ENCODE data around the gene SLC12A3. TPM values are rescaled to one million over a fixed set of nuclear protein-coding genes. Genes with fewer than 3 reads are reported as not detected.

Gene SLC12A3
- total RNA-seq, 1 donor from 2014 or later: not detected

DNA sequence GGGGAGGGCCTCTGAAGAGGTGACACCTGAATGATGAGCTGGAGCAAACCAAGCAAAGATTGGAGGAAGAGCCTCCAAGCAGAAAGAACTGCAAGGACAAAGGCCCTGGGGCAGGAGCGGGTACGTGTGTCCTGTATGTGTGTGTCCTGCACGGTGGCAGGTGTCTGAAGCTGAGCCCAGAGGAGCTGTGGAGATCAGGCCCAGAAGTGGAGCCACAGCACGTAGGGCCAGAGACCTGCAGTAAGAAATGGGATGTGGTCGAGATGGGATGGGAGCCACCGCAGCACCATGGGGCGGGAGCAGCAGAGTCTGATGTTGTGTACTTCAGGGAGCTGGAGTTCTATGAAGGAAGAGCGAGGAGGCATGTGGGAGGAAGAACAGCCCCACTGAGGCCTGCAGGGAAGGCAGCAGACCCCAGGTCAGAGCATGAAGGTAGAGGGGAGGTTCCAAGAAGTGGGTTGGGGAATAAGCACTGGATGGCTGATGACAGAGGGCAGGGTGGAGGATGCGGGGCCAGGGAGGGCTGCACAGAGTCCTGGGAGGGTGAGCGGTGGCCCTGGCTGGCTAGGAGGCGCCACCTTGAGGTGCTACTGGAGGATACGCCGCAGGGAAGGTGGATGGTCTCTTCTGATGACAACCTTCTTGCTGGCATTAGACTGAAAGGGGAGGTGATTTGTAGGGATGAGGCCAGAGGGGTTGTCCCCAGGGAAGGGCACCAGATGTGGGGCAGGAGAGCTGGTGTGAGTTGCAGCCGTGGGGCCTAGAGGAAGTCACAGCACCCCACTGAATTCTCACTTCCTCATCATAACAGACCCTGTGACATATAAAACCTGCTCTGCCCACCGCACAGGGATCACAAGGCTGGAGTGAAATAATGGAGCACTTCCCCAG lies 86.1 kb downstream of the SLC12A3 start:
- peak; percentile 17 for DNase-seq (ENCODE audit: low spot score, unreplicated experiment)

DNA sequence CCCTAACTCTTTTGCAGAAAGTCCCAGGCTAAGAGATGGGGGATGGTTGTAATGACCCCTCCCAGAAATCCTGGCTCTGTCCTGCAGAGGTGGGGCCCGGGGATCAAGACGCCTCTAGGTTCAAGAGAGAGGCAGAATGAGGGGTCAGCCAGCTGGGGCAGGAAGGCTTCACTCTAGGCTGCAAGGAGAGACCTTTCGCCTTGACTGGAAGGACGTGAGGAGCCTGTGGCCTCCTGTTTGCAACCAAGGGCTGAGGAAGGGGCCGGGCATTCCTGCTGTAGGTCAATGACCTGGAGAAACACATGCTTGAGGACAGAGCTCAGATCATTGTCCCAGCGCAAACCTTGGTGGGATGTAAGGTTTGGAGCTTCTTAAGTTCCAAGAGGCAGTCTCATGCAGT lies 88.0 kb downstream of the SLC12A3 start:
- Mint-ChIP-seq H3K9me3 (ENCODE audit: low read depth) (no peaks in the 10 kb centered on the region), H3K4me1 (ENCODE audit: low read depth) (peaks cover 2% of the 10 kb centered on the region), H3K4me3 (ENCODE audit: low read depth) (no peak overlapping the region), H3K27me3 (no peaks in the 10 kb centered on the region), H3K27ac (no peak overlapping the region), H3K36me3 (ENCODE audit: insufficient read depth) (no peaks in the 10 kb centered on the region)
- no peak for DNase-seq (ENCODE audit: low spot score, unreplicated experiment)
- TF ChIP-seq CTCF (IDR thresholded peaks at IDR 0.05; ENCODE audit: unreplicated experiment): no peak

More for the DNA sequence above, 86.1 kb downstream of the SLC12A3 start:
- Mint-ChIP-seq H3K36me3 (ENCODE audit: insufficient read depth) (peaks cover 4% of the 10 kb centered on the region), H3K27me3 (no peaks in the 10 kb centered on the region), H3K9me3 (ENCODE audit: low read depth) (no peaks in the 10 kb centered on the region), H3K4me1 (ENCODE audit: low read depth) (peaks cover 2% of the 10 kb centered on the region), H3K4me3 (ENCODE audit: low read depth) (no peak overlapping the region), H3K27ac (peak overlapping the region; percentile 32)
- TF ChIP-seq CTCF (IDR thresholded peaks at IDR 0.05; ENCODE audit: unreplicated experiment): peak; percentile 63

DNA sequence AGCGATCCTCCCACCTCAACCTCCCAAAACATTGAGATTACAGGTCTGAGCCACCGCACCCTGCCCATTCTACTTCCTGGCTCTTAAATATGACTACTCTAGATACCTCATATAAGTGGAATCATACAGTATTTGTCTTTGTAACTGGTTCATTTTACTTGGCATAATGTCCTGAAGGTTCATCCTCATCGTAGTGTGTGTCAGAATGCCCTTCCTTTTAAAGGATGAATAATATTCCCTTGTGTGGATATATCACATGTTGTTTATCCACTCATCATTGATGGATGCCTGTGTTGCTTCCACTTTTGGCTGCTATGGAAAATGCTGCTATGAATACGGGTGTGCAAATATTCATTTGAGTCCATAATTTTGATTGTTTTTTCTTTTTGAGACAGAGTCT lies 91.1 kb downstream of the SLC12A3 start:
- Mint-ChIP-seq H3K4me3 (ENCODE audit: low read depth) (no peak overlapping the region), H3K27ac (no peak overlapping the region), H3K4me1 (ENCODE audit: low read depth) (no peaks in the 10 kb centered on the region), H3K27me3 (peaks cover 3% of the 10 kb centered on the region), H3K9me3 (ENCODE audit: low read depth) (no peaks in the 10 kb centered on the region), H3K36me3 (ENCODE audit: insufficient read depth) (no peaks in the 10 kb centered on the region)
- no peak for TF ChIP-seq CTCF (IDR thresholded peaks at IDR 0.05; ENCODE audit: unreplicated experiment)
- no peak for DNase-seq (ENCODE audit: low spot score, unreplicated experiment)

DNA sequence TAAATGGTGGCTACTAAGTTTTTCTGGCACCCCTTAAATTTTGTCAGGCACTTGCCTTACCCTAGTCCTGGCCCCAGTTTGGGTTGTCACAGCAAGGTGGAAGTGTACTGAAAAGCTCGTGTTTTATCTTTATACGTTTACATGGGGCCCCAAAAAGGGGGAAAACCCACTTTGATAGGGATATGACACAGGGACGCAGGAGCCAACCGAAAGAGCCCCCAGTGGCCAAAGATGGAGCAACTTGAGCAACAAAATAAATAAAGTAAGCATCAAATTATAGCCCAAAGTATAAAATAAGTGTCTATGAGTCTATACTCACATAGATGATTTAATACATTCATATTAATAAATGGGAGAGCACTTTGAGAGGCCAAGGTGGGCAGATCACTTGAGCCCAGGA lies 91.7 kb downstream of the SLC12A3 start:
- Mint-ChIP-seq H3K36me3 (ENCODE audit: insufficient read depth) (no peaks in the 10 kb centered on the region), H3K4me3 (ENCODE audit: low read depth) (no peak overlapping the region), H3K9me3 (ENCODE audit: low read depth) (no peaks in the 10 kb centered on the region), H3K27ac (no peak overlapping the region), H3K4me1 (ENCODE audit: low read depth) (no peaks in the 10 kb centered on the region), H3K27me3 (peaks cover 3% of the 10 kb centered on the region)
- TF ChIP-seq CTCF (IDR thresholded peaks at IDR 0.05; ENCODE audit: unreplicated experiment): no peak
- DNase-seq (ENCODE audit: low spot score, unreplicated experiment): no peak

- Mint-ChIP-seq H3K9me3 (ENCODE audit: low read depth) (no peaks in the 10 kb centered on the region), H3K4me3 (ENCODE audit: low read depth) (no peak overlapping the region)
- no peak for DNase-seq (ENCODE audit: low spot score, unreplicated experiment)
Measured at GRCh38 chr16:56960681-56961281, 95.8 kb downstream of the SLC12A3 start.

More at GRCh38 chr16:56960681-56961281, 95.8 kb downstream of the SLC12A3 start:
- no peak for TF ChIP-seq CTCF (IDR thresholded peaks at IDR 0.05; ENCODE audit: unreplicated experiment)
- Mint-ChIP-seq H3K27ac (no peak overlapping the region), H3K36me3 (ENCODE audit: insufficient read depth) (no peaks in the 10 kb centered on the region), H3K4me1 (ENCODE audit: low read depth) (no peaks in the 10 kb centered on the region), H3K27me3 (peaks cover 3% of the 10 kb centered on the region)
